GM19397 (cell line): ENCODE measurements around the gene TTC28.

Source experiments
- ATAC-seq: cut with Tn5 transposase; IDR thresholded peaks from one replicate; pipeline ENCODE4 v1.9.1; 2021; ENCODE audit warnings: mild to moderate bottlenecking, moderate library complexity; ENCODE audit not compliant: unreplicated experiment

Gene TTC28

DNA sequence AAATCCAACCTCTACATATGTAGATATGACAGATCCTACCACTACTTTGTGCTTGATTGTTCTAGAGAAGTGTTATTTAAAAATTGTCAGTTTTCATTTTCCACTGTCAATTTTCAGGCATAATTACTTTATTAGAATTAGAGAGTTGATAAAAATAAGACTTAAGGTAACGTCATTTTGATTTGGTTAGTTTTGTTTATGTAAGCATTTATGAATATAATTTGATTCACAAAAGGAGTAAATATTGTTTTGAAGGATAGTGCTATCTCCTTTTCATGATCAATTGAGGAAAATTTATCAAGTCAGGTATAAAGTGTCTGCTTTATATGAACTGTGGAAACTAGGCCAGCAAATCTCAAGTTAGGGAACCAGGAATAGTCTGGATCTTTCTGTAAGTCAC, 718.0 kb downstream of the TTC28 start:
- ATAC-seq = no peak

DNA sequence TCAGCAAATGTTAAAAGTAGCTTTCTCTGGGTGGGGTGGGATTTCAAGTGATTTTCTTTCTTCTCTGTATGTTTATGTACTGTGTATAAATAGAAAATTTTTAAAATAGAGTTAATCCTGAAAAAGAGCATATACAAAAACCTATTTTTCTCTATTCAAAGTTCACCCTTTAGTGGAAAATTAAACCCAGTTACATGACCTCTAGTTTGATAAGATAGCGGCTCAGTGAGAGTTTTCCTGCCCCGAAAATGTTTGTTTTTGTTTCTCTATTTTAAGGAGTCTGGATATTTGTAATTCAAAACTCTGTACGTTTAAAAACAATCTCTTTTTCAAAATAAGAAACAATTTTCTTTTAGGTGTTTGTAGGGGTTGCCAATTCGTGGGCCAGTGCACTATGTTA, 718.5 kb downstream of the TTC28 start:
- ATAC-seq = no peak

DNA sequence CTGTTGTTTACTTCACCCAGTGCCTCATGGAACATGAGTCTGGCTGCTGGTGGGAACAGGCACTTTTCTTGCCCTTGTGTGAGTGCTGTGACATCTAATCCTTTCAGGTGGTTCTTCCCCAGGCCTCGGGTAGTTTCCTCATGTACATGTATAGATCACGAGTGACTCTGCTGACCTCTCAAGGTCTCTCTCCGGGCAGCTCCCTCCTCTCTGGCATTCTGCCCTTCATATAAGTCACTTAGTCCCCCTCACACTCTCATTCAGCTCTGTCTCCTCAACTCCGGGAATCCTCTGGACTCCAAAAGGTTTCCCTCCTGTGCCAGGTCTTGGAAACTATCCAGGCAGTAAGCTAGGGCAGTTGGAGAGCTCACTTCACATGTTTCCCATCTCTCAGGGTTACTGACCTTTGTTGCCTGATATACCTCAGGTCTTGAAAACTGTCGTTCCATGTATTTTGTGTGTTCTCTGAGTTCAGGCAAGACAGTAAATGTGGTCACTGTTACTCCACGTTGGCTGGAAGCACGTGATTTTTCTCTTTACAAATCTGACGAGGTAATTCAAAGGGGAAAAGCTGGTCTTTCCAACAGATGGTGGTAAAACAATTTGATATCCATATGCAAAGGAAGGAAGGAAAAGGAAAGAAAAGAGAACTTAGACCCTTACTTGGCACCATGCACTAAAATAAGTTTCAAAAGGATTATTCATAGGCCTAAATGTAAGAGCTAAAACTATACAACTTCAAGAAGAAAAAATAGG, 720.1 kb downstream of the TTC28 start:
- no peak for ATAC-seq

GRCh38 chr22:27952779-27953178, 726.9 kb downstream of the TTC28 start:
- ATAC-seq = no peak

DNA sequence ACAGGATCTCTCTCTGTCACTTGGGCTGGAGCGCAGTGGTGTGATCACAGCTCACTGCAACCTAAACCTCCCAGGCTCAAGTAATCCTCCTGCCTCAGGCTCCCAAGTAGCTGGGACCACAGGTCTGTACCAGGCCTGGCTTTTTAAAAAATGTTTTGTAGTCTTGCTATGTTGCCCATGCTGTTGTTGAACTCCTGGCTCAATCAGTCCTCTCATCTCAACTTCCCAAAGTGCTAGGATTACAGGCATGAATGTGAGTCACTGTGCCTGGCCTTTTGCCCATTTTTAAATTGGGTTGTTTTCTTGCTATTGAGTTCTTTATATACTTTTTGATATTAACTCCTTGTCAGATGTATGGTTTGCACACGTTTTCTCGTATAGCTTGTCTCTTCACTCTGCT, 727.5 kb downstream of the TTC28 start:
- ATAC-seq = no peak

DNA sequence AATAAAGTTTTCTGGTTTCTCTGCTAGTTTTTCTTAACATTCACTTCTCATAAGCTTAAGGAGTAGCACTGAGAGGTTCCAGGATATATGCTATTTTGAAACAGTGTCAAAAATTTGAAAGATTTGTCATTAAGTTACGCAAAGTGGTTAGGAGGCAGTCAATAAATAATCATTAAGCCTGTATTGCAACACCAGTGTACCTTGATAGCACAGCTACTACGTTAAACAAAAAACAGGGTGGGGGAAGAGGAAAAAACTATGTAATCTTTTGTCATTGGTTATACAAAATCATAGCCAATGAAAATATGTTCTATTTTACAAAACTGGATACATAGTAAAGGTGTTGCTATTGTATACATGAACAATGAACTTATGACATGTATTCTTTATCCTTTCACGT, 730.2 kb downstream of the TTC28 start:
- ATAC-seq = no peak

GRCh38 chr22:27948569-27948968, 731.1 kb downstream of the TTC28 start:
- ATAC-seq = no peak

DNA sequence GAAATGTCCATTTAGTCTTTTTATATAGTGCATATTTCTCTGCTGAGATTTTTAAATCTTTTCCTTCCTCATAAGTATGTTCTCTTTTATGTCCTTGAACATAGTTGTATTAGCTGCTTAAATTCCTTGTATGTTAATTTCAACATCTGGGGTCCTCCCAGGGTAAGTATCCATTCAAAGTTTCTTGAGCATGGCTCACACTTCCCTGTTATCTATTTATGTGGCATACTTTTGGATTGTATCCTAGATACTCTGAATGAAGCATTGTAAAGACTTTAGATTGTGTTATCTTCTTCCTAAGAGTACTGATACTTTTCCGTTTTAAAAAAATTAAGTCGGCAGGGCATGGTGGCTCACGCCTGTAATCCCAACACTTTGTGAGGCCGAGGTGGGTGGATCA, 732.2 kb downstream of the TTC28 start:
- ATAC-seq = no peak

DNA sequence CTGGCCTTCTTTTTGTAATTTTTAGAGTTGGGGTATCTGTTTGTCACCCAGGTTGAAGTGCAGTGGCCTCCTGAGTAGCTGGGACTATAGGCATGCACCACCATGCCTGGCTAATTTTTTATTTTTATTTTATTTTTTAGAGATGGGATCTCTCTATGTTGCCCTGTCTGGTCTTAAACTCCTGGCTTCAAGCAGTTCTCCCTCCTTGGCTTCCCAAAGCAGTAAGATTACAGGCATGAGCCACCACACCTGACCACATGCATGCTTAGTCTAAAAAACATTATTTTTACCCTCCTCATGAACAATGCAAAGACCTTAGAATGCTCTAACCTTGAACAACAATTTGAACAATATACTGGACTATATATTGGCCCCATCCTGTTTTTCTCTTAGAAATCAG, 738.5 kb downstream of the TTC28 start:
- ATAC-seq = no peak

- no peak for ATAC-seq
Observed at GRCh38 chr22:27937453-27937852, 742.2 kb downstream of the TTC28 start.

- ATAC-seq = no peak
Observed at GRCh38 chr22:27935897-27936296, 743.7 kb downstream of the TTC28 start.

GRCh38 chr22:27934069-27934468, 745.6 kb downstream of the TTC28 start:
- ATAC-seq = no peak

GRCh38 chr22:27933186-27933983, 746.3 kb downstream of the TTC28 start:
- no peak for ATAC-seq

DNA sequence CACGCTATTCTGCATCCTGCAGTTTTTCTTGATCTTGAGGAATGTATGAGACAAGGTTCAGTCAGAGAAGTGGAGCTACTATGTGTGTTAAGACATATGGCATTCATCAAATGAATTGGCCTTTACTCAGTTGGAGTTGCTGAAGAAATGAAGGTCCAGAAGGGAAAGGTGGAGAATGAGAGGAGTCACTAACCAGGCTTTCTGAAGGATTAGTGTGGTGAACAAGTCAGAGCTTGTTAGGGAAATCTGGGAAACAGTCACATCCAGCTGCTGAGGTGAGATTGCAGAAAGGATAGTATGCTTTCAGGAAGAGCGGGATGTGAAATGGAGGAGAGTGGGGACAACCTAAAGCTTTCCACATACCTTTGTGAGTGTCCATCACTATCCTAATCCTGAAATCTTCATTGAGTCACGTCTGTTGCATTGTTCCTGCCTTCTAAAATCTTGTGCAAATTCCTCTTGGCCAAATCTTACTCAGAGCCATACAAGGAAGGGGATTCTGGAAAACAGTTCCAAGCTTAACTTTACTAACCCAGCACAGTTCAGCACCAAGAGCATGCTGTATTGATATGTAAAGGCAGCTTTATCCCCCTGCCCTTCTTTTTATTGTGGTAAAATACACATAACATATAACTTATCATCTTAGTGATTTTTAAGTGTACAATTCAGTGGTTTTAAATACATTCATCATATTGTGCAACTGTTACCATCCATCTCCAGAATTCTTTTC, 749.1 kb downstream of the TTC28 start:
- no peak for ATAC-seq
